Suppressor macrophage (primary cell): ENCODE results near the gene SCAMP1.
"Not testable (repeated sequence)": the region's sequence is repeated elsewhere in the genome, so short reads cannot be mapped to it uniquely, and the experiment has no call there.

Source experiments
- DNase-seq, 4 experiments: peaks; one replicate each; pipeline ENCODE4 v3.0.0-alpha.2; 2020 to 2022

The SCAMP1 gene

DNA sequence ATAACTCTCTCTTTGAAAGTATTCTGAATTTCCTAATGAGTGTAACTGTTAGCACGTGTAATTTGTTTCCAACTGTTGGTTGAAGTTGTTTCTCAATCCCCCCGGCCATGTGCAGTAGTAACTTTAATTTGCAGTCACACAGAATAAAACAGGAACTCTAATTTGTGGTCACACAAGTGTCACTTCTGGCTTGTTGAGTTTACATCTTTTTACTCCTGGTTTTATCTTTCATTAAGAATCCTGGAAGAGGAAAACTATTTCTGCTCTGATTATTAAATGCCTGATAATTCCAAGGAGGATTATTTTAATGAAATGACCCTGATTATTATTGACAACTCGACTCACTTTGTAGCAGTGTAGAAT lies 1.2 kb downstream of the SCAMP1 start:
- DNase-seq: peak; percentile 58 to 81 (median 71)

DNA sequence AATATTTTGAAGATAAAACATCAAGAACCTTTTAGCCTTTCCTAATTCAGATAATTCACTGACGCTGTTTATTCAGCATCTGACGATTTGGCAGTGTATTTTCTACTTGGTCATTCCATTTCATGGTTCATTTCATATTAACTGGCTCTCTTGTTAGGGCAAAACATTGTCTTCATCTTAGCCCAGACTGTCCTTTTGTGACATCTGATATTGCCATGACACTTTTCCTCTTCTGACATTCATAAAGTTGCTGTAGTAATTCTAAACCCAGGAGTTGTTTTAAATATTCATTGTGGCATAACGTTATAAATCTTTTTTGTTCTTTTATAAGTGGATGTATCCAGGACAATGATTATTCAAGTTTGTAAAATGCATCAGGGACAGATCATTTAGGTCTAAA lies 1.8 kb downstream of the SCAMP1 start:
- no peak for DNase-seq

DNA sequence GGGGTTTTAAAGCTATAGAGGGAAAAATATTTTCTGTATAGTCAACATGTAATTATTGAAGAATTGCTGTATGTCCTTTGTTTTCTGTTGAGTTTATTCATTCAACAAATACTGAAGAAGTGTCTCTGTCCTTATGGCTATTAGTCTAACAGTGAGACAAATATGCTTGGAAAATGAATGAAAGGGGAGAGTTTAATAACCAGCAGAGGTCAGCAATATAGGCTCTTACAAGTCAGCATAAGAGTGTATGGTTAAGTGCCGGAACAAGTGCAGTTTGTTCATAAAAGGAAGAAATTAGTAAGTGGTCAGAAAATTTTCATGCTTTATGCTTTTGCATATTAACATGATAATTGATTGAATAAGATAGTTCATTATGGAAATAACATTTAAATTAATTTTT lies 3.6 kb downstream of the SCAMP1 start:
- no peak for DNase-seq

DNA sequence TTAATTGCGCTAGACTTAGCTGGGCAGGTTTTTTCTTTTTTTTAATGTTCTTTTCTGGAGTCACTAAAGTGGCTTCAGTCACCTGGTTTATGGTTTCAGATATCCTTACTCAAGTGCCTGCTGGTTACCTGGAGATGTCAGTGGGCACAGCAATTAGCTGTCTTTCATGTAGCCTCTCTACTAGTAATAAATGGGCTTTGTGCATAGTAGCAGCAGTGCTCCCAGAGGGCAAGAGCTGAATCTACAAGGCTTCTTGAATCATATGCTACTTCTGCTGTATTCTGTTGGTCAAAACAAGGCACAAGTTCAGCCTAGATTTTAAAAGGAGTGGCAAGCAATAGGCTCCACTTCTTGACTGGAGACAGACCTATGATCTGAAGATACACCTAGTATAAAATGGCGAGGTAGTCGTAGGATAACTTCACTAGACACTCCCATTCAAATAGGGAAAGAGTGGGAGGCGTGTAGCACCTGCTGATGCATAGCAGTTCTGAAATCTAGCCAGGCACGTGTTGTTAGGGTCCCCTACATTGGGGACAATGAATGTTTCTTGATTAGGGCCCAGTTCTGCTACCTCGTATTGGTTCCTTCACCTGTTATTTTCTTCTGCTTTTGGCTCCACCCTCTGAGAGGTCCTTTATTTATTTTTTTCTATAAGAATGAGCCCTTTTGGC lies 7.0 kb downstream of the SCAMP1 start:
- no peak for DNase-seq

DNA sequence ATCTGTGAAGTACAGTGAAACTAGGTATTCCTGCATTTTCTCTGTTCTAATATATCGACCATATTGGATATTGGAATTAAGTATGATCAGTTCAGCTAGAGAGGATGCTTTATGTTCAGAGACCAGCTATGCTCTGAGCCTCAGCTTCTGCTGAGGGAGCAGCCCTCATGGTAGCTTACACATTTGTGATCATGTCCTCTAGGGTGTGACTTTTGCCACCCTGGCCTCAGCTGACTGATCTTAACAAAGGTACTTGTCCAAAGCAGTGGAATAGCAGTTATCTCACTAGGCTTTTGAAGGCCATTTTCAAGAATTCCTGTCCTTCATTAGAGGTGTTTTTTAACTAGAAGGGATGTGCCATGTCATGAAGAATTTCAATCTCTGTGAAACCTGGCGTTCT lies 9.3 kb downstream of the SCAMP1 start:
- no peak for DNase-seq

DNA sequence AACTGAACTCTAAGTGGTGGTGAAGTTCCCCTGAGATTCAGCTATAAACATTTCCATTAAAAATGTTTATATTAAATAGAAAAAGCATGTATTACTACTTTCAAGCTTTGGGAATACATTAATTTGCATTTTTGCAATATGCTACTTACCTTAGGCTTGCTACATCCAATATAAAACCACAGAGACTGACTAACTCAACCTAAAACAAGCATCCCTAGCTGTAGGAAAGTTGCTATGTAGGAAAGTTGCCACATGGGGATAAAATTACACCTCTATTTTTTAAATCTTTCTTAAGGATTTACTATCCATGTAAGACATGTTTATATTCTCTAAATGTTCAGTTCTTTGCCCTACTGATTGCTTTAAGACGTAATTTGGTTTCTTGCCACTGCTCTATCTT lies 12.8 kb downstream of the SCAMP1 start:
- no peak for DNase-seq

DNA sequence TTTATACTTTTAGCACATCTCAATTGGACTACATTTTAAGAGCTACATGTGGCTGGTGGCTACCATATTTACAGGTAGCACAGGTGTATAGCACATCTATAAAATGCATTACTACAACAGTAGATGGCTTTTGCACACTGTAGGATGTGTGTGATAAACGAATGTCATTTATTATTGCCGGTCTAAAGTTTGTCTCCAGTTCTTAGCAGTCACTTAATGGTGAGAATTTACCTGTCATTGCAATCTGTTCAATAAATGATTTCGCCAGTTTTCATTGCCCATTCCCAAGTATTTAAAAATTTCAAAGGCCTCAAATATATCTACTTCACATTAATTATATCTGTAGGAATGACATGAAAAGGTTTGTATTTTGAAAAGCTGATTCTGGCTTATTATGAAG lies 15.9 kb downstream of the SCAMP1 start:
- DNase-seq: no peak

DNA sequence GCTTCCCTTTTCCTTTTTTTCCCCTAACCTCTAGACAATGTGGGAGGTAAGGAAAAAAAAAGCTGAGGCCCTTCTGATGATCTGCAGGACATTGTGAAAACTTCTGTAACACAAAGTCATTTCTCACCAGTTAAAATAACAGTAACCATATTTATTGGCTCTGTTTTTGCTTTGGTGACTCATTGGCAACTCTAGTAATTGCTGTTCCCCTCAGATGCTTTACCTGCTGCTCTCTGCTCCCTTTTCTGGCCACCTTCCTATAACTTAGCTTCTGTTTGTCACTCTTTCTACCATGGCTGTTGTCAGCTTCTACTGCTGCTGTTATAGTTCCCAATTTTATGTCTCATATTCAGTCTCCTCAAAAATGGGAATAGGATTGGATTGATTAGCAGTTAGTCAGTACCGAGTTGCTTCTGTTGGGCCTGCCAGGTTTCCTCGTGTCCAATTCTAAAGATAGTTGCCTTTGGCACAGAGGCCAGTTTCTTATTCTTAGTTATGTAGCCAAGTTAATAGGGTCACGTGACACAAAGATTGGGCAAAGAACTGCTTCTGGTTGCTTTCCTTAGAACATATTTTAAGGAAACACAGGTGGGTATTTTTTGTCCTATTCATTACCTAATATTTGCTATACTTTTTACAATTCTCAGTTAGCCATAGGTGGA lies 16.8 kb downstream of the SCAMP1 start:
- no peak for DNase-seq

DNA sequence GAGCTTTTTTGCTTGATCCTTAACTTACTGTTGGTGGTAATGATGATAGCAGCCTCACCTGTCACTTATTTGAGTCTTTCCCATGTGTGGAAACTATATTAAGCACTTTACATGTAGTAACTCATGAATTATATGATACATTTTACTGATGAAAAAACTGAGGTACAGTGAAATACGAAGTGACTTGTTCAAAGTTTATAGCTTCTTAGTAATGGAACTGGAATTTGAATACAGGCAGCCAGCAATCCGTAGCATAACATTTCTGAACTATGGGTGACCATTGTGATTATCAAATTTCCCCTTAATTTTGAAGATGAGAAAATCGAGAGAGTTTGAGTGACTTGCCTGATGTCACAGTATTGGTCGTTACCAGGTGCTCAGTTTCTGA lies 17.3 kb downstream of the SCAMP1 start:
- DNase-seq: no peak

DNA sequence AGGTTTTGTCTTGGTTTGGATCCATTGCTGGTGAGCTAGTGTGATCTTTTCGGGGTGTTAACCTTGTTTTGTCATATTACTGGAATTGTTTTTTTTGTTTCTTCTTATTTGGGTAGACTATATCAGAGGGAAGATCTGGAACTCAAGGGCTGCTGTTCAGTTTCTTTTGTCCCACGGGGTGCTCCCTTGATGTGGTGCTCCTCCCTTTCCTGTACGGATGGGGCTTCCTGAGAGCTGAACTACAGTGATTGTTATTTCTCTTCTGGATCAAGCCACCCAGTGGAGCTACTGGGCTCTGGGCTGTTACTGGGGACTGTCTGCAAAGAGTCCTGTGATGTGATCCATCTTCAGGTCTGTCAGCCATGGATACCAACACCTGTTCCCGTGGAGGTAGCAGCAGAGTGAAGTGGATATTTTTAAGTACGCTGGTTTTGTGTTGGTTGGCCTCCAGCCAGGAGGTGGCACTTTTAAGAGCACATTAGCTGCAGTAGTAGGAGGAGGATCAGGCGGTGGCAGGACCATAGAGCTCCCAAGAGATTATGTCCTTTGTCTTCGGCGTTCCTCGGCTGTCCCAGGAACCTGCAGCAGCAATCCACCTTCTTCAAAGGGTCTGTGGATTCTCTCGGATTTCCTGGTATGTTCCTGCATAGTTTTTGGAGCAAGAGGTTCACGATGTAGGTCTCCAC lies 27.2 kb downstream of the SCAMP1 start:
- DNase-seq: no peak

DNA sequence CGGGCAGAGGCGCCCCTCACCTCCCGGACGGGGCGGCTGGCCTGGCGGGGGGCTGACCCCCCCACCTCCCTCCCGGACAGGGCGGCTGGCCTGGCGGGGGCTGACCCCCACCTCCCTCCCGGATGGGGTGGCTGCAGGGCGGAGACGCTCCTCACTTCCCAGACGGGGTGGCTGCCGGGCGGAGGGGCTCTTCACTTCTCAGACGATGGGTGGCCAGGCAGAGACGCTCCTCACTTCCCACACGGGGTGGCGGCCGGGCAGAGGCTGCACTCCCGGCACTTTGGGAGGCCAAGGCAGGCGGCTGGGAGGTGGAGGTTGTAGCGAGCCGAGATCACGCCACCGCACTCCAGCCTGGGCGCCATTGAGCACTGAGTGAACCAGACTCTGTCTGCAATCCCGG lies 30.9 kb downstream of the SCAMP1 start:
- DNase-seq: not testable (repeated sequence)

DNA sequence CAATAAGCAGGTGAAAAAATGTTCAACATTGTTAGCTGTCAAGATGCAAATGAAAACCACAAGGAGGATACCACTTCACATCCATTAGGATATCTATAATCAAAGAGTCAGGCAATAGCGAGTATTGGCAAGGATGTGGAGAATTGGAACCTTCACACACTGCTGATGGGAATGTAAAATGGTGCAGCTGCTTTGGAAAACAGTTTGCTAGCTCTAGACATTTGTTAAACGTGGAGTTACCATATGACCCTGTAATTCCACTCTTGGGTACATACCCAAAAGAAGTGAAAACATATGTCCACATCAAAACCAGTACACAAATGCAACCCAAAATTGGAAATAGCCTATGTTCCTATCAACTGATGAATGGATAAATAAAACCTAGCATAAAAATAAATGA lies 37.4 kb downstream of the SCAMP1 start:
- DNase-seq: no peak

DNA sequence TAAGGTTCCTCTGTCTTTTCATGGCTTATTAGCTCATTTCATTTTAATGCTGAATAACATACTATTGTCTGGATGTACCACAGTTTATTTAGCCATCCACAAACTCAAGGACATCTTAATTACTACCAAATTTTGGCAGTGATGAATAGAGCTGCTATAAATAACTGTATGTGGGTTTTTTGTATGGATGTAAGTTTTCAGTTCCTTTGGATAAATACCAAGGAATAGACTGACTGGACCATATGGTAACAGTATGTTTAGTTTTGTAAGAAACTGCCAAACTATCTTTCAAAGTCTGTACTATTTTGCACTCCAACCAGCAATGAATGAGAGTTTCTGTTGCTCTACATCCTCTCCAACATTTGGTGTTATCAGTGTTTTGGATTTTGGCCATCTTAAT lies 38.7 kb downstream of the SCAMP1 start:
- no peak for DNase-seq

DNA sequence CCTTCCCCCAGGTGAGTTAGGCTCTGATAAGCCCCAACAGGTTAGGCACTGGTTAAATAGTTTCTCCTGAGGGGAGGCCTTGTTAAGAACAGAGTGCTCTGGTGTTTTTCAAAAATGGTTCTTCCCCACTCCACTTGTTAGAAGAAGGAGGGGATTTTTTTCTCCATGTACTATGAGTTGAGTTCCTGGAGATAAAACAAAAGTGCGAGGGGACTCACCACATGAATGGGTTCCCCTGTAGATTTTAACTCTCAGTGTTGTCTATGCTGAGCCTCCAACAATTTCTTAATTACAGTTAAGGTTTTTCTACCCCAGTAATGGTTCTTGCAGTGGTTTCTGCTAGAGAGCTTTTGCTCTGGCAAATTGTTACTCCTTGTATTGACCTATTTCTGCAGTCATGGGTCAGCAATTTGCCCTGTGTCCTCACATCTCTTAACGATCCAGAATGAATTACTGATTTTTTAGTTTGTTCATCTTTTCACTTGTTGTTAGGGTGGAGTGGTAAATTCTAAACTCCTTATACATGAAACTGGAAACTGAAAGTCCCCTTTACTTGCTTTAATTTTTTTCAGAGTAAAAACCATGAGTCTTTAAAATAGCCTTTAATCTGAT lies 44.4 kb downstream of the SCAMP1 start:
- no peak for DNase-seq

DNA sequence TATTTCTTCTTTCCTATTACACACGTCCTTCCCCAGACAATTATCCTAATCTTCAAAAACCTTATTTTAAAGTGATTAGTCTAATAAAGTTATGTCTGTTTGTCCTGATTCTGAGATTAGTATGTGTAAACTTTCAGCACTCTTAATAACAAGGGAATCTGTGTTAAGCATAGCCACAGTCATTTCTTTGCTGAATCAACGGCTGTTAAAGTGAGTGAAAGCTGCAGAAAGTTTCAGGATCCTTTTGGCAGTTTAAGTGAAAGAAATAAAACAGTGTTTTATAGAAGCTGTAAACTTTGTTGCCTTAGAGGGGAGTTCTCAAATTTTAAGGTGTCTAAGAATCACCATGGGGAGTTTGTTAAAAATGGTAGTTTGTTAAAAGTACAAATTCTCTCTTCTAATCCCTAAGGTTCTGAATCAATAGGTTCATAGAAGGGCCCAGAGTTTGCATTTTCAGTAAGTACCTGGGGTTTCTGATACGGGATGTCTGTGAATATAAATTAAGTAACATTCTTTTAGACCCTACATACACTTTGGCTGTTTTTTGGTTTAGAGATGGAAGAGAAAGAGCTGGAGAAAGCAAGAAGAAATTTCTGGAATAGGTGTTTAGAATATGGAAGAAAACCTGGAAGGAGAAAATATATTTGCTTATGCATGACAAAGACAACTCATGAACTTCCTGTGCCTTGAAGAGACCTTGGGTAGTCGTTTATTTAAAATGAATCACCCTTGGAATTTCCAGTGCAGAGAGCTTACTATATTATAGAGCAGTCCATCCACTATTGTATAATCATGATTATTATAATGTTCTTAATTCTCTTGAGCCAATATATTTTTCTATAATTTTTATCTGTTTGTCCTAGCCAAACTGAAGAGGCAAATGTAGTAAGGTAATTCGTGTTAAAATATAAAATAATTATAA lies 45.7 kb downstream of the SCAMP1 start:
- DNase-seq: no peak

DNA sequence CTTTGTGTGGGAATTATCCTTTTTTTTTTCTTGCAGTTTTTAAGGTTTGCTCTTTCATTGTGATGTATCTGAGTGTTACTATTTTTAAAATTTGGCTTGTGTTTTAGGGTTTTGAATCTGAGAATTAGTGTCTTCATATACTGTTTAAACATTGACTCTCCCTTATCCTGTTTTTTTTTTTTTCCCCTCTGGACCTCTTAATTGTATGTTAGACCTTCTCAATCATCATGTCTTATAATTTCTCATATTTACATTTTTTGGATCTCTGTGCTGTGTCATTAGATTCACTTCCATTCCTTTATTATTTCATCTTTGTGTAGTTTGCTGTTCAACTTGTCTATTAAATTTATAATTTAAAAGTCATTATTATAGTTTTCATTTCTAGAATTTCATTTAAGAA lies 47.0 kb downstream of the SCAMP1 start:
- no peak for DNase-seq

DNA sequence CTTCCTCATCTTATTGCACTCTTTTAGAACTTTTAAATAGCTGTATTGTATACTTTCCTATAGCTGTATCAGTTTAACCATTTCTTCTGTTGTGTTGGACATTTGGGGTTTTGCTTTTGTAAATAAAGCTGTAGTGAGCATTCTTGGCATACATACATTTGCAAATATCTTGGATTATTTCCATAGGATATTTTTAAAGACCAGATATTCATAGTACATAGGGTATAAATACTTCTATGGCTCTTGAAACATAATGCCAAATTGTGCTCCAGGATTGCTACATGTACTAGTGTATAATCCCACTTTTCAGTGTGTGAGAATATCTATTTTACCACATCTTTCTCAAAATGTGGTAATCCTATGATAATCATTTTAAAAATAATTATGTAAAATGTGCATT lies 51.2 kb downstream of the SCAMP1 start:
- peak in 1 of 4 experiments; percentile 4 for DNase-seq

DNA sequence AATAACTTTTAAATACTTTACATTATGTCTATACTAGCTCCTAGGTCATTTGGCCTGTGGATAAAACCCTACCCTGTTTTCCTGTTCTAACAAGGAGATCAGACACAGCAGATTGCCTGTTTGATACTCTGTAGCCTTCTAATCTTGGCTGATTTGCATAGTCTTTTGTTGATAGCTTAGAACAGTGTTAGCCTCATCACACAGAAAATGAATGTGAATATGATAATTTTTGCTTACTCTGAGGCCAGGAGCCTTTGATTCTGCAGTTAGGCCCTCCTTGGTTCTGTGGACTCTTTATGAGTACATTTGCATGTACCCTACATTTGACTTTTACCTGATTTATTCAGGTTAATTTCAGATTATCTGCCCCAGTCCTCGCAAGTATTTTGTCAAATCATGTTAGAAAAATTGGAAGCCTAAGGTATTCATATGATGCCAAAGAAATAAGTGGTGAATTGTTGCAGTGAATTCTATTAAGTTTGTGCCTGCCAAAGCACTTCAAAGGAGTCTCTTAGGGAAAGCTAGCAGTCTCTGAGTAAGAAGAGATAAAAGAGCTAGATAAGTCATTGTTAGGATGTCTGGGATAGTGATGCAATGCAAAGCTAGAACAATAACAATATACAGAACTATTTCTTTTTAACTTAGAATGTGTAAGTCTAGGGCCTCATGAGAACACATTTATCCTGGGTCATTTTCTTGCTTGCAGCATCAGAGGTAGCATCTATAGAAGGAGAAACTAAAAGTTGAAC lies 56.4 kb downstream of the SCAMP1 start:
- DNase-seq: no peak

DNA sequence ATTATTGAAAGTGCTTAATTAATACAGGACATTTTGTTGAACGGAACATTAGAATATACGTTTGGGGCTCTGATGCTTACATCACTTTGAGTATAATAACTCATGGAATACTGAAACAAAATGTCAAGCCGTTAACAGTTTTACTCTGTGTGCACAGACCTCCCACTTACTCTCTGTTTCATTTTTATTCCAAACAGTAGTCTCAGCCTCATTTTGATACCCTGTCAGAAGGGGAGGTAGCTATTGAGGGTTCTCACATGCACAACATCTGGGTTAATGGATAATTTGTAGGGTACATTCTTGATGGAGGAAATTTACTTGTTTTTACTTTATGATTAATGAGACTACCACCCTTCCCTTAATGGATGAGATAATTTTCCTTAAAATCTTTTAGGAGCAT lies 59.0 kb downstream of the SCAMP1 start:
- DNase-seq: no peak

DNA sequence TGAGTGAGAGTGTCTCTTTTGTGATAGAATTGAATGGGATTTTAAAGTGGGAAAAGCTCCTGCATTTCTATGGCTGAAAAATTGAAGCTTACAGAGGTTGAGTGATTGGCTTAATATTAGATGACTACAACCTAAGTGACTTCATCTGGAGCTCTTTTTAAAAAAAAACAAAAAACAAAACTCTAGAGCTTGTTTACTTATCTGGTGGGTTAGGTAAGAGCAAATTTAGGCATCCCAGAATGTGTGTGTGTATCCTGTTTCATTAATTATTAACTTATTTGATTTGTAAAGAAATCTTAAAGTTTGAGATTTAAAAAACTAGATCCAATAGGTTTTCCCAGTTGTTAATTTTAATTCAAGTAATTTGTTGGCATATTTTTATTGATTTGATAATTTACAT lies 60.1 kb downstream of the SCAMP1 start:
- no peak for DNase-seq

DNA sequence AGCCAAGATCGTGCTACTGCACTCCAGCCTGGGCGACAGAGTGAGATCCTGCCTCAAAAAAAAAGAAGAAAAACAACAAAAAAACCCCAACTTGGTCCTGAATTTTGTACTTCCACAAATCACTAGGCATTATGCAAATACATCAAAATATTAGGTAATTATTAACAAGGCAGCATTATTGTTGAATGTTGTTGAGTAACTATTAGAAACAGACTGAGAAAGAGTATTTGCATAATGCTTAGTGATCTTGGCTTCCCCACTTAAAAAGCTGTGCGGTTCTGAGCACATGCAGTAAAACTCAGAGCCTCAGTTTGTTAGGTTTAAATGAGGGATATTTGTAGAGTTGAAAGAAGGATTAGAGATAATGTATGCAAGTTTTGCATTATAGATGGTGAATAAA lies 64.2 kb downstream of the SCAMP1 start:
- DNase-seq: peak in 2 of 4 experiments; percentile 8 to 12
